ENCODE results near the gene BTBD7.

DNA sequence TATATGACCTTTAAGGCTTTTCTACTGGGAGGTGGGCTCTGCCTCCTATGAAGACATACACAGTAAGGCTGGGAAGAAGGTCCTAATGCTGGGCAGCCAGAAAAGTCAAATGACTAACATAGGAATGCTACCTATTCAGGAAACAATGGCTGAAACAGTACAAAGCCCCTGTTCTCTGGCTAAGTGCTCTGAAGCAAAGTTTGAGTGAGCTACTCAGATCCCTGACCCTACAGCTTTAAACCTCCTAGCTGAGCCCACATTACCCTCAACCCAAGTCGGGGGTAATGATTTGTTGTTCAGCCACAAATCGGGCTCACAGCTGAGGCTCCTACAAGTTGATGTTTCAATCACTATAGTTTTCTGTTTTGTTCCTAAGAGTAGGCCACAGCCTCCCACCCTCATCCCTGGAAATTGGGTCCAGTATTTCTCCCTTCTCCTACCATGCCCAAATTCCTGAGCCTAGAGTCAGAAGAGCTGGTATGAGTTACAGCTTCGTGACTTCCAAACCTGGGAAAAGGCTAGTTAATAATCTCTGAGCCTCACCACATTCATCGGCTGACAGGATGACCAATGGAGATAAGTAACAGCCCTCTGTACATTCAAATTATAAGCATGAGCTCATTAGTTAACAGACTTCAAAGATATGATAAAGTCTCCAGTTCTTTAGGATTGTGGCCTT, 46.5 kb downstream of the BTBD7 start:
- TF ChIP-seq, protein P1, sequence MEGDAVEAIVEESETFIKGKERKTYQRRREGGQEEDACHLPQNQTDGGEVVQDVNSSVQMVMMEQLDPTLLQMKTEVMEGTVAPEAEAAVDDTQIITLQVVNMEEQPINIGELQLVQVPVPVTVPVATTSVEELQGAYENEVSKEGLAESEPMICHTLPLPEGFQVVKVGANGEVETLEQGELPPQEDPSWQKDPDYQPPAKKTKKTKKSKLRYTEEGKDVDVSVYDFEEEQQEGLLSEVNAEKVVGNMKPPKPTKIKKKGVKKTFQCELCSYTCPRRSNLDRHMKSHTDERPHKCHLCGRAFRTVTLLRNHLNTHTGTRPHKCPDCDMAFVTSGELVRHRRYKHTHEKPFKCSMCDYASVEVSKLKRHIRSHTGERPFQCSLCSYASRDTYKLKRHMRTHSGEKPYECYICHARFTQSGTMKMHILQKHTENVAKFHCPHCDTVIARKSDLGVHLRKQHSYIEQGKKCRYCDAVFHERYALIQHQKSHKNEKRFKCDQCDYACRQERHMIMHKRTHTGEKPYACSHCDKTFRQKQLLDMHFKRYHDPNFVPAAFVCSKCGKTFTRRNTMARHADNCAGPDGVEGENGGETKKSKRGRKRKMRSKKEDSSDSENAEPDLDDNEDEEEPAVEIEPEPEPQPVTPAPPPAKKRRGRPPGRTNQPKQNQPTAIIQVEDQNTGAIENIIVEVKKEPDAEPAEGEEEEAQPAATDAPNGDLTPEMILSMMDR (IDR thresholded peaks at IDR 0.05; ENCODE audit: extremely low read depth in 1 of 2, insufficient read depth in 1 of 2, low read depth in 1 of 2, low read length in 2 of 2), result no peak
- TF ChIP-seq, protein P2, sequence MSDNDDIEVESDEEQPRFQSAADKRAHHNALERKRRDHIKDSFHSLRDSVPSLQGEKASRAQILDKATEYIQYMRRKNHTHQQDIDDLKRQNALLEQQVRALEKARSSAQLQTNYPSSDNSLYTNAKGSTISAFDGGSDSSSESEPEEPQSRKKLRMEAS (IDR thresholded peaks at IDR 0.05; ENCODE audit: insufficient read depth, insufficient read length), result no peak
- no peak for TF ChIP-seq POLR2A (IDR thresholded peaks at IDR 0.05; ENCODE audit: low read depth, low read length)
- TF ChIP-seq POLR2AphosphoS5 (IDR thresholded peaks at IDR 0.05; ENCODE audit: insufficient read depth, low read depth, low read length), result no peak
- no peak for TF ChIP-seq EZH2 (IDR thresholded peaks at IDR 0.05; ENCODE audit: borderline replicate concordance, low read depth, low read length, severe bottlenecking)

Data from endothelial cell of umbilical vein (primary cell).